ENCODE results near the gene NOTCH2.
"Not testable (repeated sequence)": the region's sequence is repeated elsewhere in the genome, so short reads cannot be mapped to it uniquely, and the experiment has no call there.

GRCh38 chr1:120069920-120070214 lies 405 bp upstream of the NOTCH2 start:
- TF ChIP-seq CTCF (conservative IDR thresholded peaks at IDR 0.05; ENCODE audit: low read depth, low read length); EZH2 (IDR thresholded peaks at IDR 0.05; ENCODE audit: borderline replicate concordance, low read depth, low read length, poor library complexity, severe bottlenecking): not testable (repeated sequence)
